Ovary (tissue), 9 donors: ENCODE data around the gene GPSM1. TPM values are rescaled to one million over a fixed set of nuclear protein-coding genes. Genes with fewer than 3 reads are reported as not detected.

Experiments used
- DNase-seq, 5 donors: peaks; one replicate each; pipeline ENCODE4 v3.0.0-alpha.2; 2019 to 2020
- H3K27ac ChIP-seq, 2 donors: fragments of 200-600 bp; one replicate each; pipeline versions ENCODE4 v1.5.1 to v1.8.0; 2019 to 2022
- H3K27me3 ChIP-seq: fragments of 200-600 bp; one replicate; pipeline ENCODE4 v1.8.0; 2022
- H3K36me3 ChIP-seq: fragments of 200-600 bp; sonication (generic); one replicate; pipeline ENCODE4 v1.5.1; 2019
- H3K4me1 ChIP-seq: one replicate; pipeline ENCODE4 v1.8.1; 2013; ENCODE audit warnings: mild to moderate bottlenecking, moderate library complexity; ENCODE audit not compliant: insufficient read depth
- H3K4me3 ChIP-seq: fragments of 200-600 bp; sonication (generic); one replicate; pipeline ENCODE4 v1.5.1; 2017
- H3K9me3 ChIP-seq, 2 donors: fragments of 200-600 bp in 1 of 2; sonication (generic) in 1 of 2; one replicate each; pipeline versions ENCODE4 v1.5.1 to v1.8.1; 2013 to 2019; ENCODE audit warnings: mild to moderate bottlenecking in 1 of 2, moderate library complexity in 1 of 2
- EP300 ChIP-seq: sonication (generic); formaldehyde crosslinking; IDR thresholded peaks from one replicate; pipeline ENCODE4 v1.6.1; 2017; ENCODE audit warnings: antibody characterized with exemption
- POLR2A ChIP-seq: fragments of 450-650 bp; IDR thresholded peaks from one replicate; pipeline ENCODE4 v1.6.1; 2017; ENCODE audit warnings: antibody characterized with exemption, mild to moderate bottlenecking, moderate library complexity
- WGBS, 3 donors: extraction: QIAGEN DNeasy Blood & Tissue Kit in 1 of 3; methylation state at CpG; one replicate each; pipeline versions ENCODE4 v1.1.5 to v1.1.7; 2013 to 2017; 5-methylcytosine and 5-hydroxymethylcytosine counted together
- intact Hi-C, 4 donors: fragments of 100-400 bp; cut with DNase I; formaldehyde crosslinking; loops; one replicate each; pipeline versions ENCODE4 v1.11.0 to v1.15.1; 2022 to 2023
- polyA plus RNA-seq, 2 donors: library from polyadenylated mRNA; stranded (reverse); fragments of 200-250 nt in 1 of 2; fragments of 350-450 nt in 1 of 2; fragmentation: Illumina TruSeq in 1 of 2; extraction: RNeasy Lipid Tissue Mini Kit (QIAGEN cat#74804) in 1 of 2; gene quantifications; one replicate each; pipeline ENCODE4 v1.2.3, GENCODE V29; 2013 to 2014
- total RNA-seq, 7 donors: library from RNA; depleted of rRNA in 2 of 7; stranded (reverse); fragments of >200 nt in 2 of 7; fragmentation: NEBNext Ultra II Directional in 3 of 7; extraction: Animal tissue kit (Norgen Biotek cat#: 25700) in 3 of 7; gene quantifications; one replicate each; pipeline versions ENCODE4 v1.1.0 to v1.2.4, GENCODE V29; 2016 to 2023
- TF ChIP-seq, protein P1 (sequence below), 3 donors: fragments of 450-650 bp in 2 of 3; fragments of 200-600 bp in 1 of 3; IDR thresholded peaks; one replicate each; pipeline versions ENCODE4 v1.5.1 to v1.8.0; 2016 to 2022; ENCODE audit warnings: antibody characterized with exemption in 3 of 3, mild to moderate bottlenecking in 1 of 3
- donor health status: DM: no; HTN: no; CAD: no; lungs with moderate emphysema.
- donor health status: DM: no; HTN: no; CAD: no.
- donor health status: Bipolar disorder and iron deficiency.
- donor health status: DM: yes; HTN: yes; CAD: no.
- donor health status: DM: no; HTN: no; CAD: no.
- donor health status: DM: yes; HTN: yes; CAD: no.

GPSM1 gene
- total and polyA plus RNA-seq, 9 donors, result 0.57 to 65.4 (median 36.3) TPM

DNA sequence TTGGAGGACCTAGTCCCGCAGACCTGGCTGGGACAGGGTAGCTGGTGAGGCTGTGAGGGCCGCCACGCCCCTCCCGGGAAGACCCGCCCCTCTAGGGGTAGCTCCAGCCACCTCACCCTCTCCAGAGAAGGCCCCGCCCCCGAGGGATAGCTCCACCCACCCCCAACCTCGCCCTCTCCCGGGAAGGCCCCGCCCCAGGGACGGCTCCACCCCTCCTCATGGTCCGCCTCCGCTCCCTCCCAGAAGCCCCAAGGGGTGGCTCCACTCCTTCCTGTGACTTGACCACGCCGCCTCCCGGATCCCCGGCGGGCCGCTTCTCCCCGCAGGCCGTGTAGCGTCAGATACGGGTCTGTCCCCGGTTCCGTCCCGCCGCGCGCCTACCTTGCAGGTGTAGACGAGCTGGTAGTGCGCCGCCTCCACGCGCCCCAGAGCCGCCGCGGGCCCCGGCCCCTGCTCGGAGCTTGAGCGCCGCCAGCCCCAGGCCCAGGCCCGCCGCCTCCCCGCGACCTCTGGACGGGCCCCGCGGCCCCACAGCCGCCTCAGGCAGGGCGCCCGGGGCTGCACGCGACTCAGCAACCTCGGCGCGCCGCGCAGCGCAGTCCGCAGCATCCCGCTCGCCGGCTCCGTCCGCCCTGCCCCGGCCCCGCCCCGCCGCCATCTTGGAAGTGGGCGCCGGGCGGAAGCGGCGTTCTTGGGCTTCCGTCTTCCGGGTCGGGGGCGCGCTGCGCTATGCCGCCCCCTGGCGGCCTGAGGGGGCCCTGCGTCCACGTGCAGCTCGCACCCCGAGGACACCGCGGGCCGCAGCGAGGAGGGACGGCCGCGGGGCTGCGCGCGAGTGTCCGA is 36.0 kb downstream of the GPSM1 start, which contains the start of gene DNLZ:
Gene DNLZ (minus strand): TSS at position 639 of the 843 bp plus-strand sequence. CDS start 30 bp downstream, at position 609.
- intact Hi-C loops, result loop anchor here in 1 of 4 donors (5.0 kb wide), 1 partner anchor 36 kb away; the partner anchor contains the start of gene GPSM1
- H3K27ac ChIP-seq, result peak within 1 kb of the TSS; percentile 79 to 89
- no peaks in the 10 kb centered on the region for H3K27me3 ChIP-seq
- no peak for TF ChIP-seq EP300
- TF ChIP-seq, protein P1, sequence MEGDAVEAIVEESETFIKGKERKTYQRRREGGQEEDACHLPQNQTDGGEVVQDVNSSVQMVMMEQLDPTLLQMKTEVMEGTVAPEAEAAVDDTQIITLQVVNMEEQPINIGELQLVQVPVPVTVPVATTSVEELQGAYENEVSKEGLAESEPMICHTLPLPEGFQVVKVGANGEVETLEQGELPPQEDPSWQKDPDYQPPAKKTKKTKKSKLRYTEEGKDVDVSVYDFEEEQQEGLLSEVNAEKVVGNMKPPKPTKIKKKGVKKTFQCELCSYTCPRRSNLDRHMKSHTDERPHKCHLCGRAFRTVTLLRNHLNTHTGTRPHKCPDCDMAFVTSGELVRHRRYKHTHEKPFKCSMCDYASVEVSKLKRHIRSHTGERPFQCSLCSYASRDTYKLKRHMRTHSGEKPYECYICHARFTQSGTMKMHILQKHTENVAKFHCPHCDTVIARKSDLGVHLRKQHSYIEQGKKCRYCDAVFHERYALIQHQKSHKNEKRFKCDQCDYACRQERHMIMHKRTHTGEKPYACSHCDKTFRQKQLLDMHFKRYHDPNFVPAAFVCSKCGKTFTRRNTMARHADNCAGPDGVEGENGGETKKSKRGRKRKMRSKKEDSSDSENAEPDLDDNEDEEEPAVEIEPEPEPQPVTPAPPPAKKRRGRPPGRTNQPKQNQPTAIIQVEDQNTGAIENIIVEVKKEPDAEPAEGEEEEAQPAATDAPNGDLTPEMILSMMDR (IDR thresholded peaks at IDR 0.05), result peak; percentile 98 to 99 (median 99)
- TF ChIP-seq POLR2A, result peak; percentile 75
- H3K36me3 ChIP-seq, result no peaks in the 10 kb centered on the region
- no peaks in the 10 kb centered on the region for H3K9me3 ChIP-seq
- WGBS, 3 donors, result 1 to 3% (median 2%) methylated on average over 34 to 97 of the region's 97 CpGs
- H3K4me1 ChIP-seq, result peaks cover 7% of the 10 kb centered on the region
- peak within 1 kb of the TSS; percentile 93 for H3K4me3 ChIP-seq
- peak; percentile 96 to 98 (median 97) for DNase-seq

DNA sequence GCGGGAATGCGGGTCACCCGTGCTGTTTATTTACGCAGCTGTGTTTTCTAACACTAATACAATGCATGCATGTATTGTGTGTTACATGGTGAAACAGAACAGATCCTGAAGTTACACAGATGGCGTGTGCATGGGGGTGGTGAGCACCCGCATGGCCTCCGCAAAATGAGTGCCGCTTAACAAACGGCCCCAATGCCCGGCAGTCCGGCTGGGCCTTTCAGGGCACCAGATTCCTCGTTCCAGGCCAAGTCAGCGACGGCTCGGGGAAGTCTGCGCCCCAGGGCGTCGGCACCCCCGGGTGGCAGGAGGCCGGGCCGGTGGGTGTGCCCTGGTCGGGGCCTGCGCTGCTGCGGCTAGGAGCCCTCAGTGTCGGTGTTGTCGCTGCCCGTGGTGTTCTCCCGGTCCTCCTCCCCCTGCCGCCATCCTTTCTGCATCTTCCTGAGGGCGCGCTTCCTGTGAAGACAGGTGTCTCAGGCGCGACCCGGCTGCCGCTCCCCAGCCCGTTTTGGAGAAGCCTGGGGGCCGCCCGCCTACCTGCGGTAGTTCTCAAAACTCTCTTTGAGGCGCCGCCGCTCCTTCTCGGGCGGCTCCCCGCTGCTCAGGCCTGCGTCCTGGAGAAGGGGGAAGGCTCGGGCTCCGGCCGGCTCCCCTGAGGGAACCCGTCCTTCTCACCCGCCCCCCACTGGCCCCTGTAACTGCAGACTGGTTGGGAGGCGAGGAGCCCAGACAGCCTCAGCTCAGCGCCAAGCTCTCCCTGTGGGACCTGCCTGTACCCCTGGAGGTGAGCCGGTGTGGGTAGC is 36.8 kb downstream of the GPSM1 start:
- no peaks in the 10 kb centered on the region for H3K9me3 ChIP-seq
- intact Hi-C loops, result loop anchor here in 1 of 4 donors (2.0 to 5.0 kb wide), 2 partner anchors 37 to 51 kb away; partner anchors contain the start of gene GPSM1
- peak overlapping the region; percentile 93 for H3K4me3 ChIP-seq
- no peaks in the 10 kb centered on the region for H3K27me3 ChIP-seq
- WGBS, 3 donors, result 31 to 39% (median 37%) methylated on average over 28 to 54 of the region's 54 CpGs
- no peak overlapping the region for H3K27ac ChIP-seq
- peaks cover 7% of the 10 kb centered on the region for H3K4me1 ChIP-seq
- no peaks in the 10 kb centered on the region for H3K36me3 ChIP-seq
- DNase-seq, result no peak
- TF ChIP-seq, protein P1 (IDR thresholded peaks at IDR 0.05), result no peak
- no peak for TF ChIP-seq EP300
- TF ChIP-seq POLR2A, result no peak

DNA sequence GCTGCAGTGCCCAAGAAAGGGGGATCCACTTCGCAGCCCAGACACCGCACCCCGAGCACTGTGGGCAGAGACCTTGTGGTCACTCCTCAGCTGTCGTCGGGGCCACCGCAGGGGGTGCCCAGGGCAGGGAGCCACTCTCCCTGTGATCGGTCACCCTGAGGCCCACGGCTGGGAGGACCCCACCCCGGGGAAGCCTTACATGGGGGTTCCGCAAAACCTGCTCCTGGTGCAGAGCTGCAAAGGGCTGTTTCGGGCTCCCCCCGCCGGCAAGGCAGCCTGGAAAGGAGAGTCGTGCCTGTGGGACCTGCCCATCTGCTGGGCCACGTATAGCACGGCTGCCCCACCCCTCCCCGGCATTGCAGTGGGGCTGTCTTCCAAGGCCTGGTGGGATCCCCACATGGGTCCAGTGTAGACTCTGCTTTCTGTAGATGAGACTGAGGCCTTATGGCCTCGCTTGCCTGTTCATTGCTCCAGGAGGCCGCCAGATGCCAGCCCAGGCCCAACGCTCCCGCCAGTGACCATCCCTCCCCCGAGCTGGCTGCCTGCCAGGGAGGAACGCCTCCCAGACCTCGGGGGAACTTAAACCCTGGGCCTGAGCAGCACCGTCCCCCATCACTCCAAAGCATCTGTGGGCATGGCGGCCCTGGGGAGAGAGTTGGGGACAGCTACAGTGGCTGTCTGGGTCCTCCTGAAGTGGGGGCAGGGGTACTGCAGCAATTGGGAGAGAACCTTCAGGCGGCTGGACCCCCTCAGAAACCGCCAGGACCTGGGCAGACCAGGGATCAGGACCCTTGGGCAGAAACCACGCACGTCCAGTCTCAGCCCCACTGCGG is 37.8 kb downstream of the GPSM1 start:
- no peak overlapping the region for H3K27ac ChIP-seq
- 56 to 64% (median 59%) methylated on average over 16 to 31 of the region's 31 CpGs for WGBS, 3 donors
- no peak overlapping the region for H3K4me3 ChIP-seq
- no peak for TF ChIP-seq EP300
- TF ChIP-seq POLR2A, result no peak
- TF ChIP-seq, protein P1 (IDR thresholded peaks at IDR 0.05), result no peak
- no peaks in the 10 kb centered on the region for H3K27me3 ChIP-seq
- H3K36me3 ChIP-seq, result no peaks in the 10 kb centered on the region
- no peaks in the 10 kb centered on the region for H3K9me3 ChIP-seq
- H3K4me1 ChIP-seq, result peaks cover 7% of the 10 kb centered on the region
- DNase-seq, result peak in 1 of 5 donors; percentile 54
- intact Hi-C loops, result loop anchor here in 3 of 4 donors (2.0 to 5.0 kb wide), 4 partner anchors 38 to 53 kb away; partner anchors contain the start of gene GPSM1 (in 1 of the 3)
